ENCODE results near the gene SGK1. TPM values are rescaled to one million over a fixed set of nuclear protein-coding genes. Genes with fewer than 3 reads are reported as not detected.

The SGK1 gene
- 100 to 1,000 TPM; 154 to 236 TPM for total RNA-seq
- 100 to 1,000 TPM in 2 of 6 donors, 10 to 100 TPM in 4; 26.6 to 107 (median 58.2) TPM for polyA plus RNA-seq (ENCODE audit: insufficient read length in 6 of 6)
- long read RNA-seq, donor 1, full-length matches to known transcripts = 9 of 9 reads
- long read RNA-seq, donor 1, partial matches to known transcripts = 0 of 9 reads
- long read RNA-seq, donor 1, other reads (novel, unspliced or antisense) = 0 of 9 reads
- long read RNA-seq, donor 2, full-length matches to known transcripts = 7 of 7 reads
- long read RNA-seq, donor 2, partial matches to known transcripts = 0 of 7 reads
- long read RNA-seq, donor 2, other reads (novel, unspliced or antisense) = 0 of 7 reads
- long read RNA-seq, donor 3, partial matches to known transcripts = 0 of 4 reads
- long read RNA-seq, donor 3, other reads (novel, unspliced or antisense) = 0 of 4 reads
- long read RNA-seq, donor 4, transcript SGK1-201 (12 exons, 2,401 nt) = major isoform, 17 of 28 reads
- long read RNA-seq, donor 4, partial matches to known transcripts = 2 of 28 reads
- long read RNA-seq, donor 4, other reads (novel, unspliced or antisense) = 2 of 28 reads
- long read RNA-seq, donor 5, transcript SGK1-205 (12 exons, 2,686 nt) = major isoform, 6 of 11 reads
- long read RNA-seq, donor 5, partial matches to known transcripts = 0 of 11 reads
- long read RNA-seq, donor 5, other reads (novel, unspliced or antisense) = 0 of 11 reads
- long read RNA-seq, donor 6, transcript SGK1-201 (12 exons, 2,401 nt) = major isoform, 6 of 10 reads
- long read RNA-seq, donor 6, partial matches to known transcripts = 0 of 10 reads
- long read RNA-seq, donor 6, other reads (novel, unspliced or antisense) = 0 of 10 reads
- long read RNA-seq, donor 7 = 0 reads
- long read RNA-seq, donor 8, partial matches to known transcripts = 0 of 5 reads
- long read RNA-seq, donor 8, other reads (novel, unspliced or antisense) = 0 of 5 reads
- long read RNA-seq, donor 9 = 0 reads
- long read RNA-seq, donor 10, transcript SGK1-201 (12 exons, 2,401 nt) = major isoform, 7 of 20 reads
- long read RNA-seq, donor 10, transcript SGK1-205 (12 exons, 2,686 nt) = major isoform, 7 of 20 reads
- long read RNA-seq, donor 10, partial matches to known transcripts = 3 of 20 reads
- long read RNA-seq, donor 10, other reads (novel, unspliced or antisense) = 2 of 20 reads
- long read RNA-seq, donor 11, transcript SGK1-201 (12 exons, 2,401 nt) = major isoform, 7 of 15 reads
- long read RNA-seq, donor 11, partial matches to known transcripts = 0 of 15 reads
- long read RNA-seq, donor 11, other reads (novel, unspliced or antisense) = 0 of 15 reads
- long read RNA-seq, donor 12, full-length matches to known transcripts = 12 of 12 reads
- long read RNA-seq, donor 12, partial matches to known transcripts = 0 of 12 reads
- long read RNA-seq, donor 12, other reads (novel, unspliced or antisense) = 0 of 12 reads

DNA sequence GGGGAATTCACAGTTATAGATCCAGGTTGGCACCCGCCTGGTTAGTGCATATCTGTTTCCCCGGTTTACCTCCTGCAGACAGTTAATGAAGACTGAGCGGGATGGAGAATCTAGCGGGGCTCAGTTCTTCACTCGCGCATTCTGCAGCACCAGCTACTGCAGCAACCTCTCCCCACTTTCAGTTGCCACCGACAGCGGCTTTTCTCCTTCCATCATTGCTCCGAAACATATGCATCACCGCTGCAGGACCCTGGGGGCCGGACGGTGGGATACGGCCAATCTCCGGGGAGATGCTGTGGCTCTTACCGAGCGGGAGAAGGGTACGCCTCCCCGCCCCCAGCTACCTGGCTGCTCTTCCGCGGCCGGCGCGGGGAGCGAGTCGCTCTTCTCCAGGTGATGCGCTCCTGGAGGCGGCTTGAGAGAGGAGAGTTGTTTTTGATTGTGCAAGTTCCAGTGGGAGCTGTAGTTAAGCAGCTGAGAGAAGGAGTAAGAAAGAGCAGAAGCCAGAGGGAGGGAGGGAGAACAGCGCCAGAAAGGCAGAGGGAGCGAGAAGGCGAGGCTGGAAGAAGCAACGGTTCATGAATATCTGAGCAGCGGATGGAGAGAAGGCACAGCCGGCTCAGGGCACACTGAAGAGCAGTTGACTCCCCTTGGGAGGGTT, at the start of gene SGK1:
Gene SGK1, minus strand, starts transcription at position 642 of the 661 bp plus-strand sequence. CDS start 652 bp downstream, outside the sequence.
- Histone ChIP-seq H3K27ac (no peak within 1 kb of the TSS), H3K27me3 (peaks cover 17 to 40% of the 10 kb centered on the region in 2 donors), H3K9me3 (peaks cover 0 to 10% of the 10 kb centered on the region in 2 donors), H3K4me3 (peak within 1 kb of the TSS; percentile 32 to 38), H3K4me1 (peaks cover 0 to 10% of the 10 kb centered on the region in 2 donors), H3K36me3 (no peaks in the 10 kb centered on the region)
- intact Hi-C loops (cut with DNase I) = no loop called here
- peak in 2 of 4 donors; percentile 16 to 39 for DNase-seq
- ATAC-seq = peak; percentile 71
- TF ChIP-seq, protein P1, sequence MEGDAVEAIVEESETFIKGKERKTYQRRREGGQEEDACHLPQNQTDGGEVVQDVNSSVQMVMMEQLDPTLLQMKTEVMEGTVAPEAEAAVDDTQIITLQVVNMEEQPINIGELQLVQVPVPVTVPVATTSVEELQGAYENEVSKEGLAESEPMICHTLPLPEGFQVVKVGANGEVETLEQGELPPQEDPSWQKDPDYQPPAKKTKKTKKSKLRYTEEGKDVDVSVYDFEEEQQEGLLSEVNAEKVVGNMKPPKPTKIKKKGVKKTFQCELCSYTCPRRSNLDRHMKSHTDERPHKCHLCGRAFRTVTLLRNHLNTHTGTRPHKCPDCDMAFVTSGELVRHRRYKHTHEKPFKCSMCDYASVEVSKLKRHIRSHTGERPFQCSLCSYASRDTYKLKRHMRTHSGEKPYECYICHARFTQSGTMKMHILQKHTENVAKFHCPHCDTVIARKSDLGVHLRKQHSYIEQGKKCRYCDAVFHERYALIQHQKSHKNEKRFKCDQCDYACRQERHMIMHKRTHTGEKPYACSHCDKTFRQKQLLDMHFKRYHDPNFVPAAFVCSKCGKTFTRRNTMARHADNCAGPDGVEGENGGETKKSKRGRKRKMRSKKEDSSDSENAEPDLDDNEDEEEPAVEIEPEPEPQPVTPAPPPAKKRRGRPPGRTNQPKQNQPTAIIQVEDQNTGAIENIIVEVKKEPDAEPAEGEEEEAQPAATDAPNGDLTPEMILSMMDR (IDR thresholded peaks at IDR 0.05) = no peak

DNA sequence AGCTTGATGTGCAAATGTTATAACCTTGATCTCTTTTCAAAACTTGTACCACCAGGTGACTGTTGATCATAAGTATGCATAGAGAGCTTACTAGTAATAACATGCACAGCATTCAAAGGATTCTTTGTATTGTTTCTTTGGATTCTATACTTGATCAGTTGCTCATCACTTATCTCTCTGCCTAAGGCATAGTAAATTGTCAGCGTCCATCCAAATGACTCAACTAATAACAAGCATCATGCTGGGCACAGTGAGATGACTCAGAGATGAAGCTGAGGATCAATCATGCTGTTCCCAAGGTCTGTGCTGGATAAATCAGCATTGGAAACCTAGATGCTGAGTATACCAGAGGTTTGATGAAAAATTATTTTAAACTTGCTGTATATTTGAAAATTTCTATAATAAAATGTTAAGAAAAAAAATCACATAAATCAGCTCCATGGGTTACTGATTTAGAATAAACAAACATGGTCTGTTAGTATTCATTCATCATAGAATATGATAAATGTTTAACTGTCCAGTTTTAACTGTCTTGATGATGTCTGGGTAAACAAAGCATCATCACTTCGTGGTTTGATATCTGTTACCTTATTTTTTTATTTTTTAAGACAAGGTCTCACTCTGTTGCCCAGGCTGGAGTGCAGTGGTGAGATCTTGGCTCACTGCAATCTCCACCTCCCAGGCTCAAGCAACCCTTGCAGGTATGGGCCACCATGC, 45.6 kb upstream of the SGK1 start:
- TF ChIP-seq, protein P1 (IDR thresholded peaks at IDR 0.05) = no peak
- Histone ChIP-seq H3K9me3 (no peaks in the 10 kb centered on the region), H3K27ac (no peak overlapping the region), H3K4me3 (no peak overlapping the region), H3K4me1 (peaks cover 0 to 4% of the 10 kb centered on the region in 2 donors), H3K36me3 (no peaks in the 10 kb centered on the region), H3K27me3 (no peaks in the 10 kb centered on the region)
- ATAC-seq = no peak
- no peak for DNase-seq
- intact Hi-C loops (cut with DNase I) = no loop called here

DNA sequence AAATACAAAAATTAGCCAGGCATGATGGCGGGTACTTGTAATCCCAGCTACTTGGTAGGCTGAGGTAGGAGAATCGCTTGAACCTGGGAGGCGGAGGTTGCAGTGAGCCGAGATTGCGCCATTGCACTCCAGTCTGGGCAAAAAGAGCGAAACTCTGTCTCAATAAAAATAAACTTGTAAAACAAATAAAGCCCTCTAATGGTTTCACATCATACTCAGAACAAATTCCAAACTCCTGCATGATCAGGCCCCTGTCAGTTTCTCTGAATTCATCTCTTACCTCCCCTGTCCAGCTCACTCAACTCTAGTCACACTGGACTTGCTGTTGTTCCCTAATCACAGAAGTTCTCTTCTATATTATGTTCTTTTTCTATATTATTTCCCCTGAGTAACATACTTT, 43.1 kb upstream of the SGK1 start:
- TF ChIP-seq, protein P1 (IDR thresholded peaks at IDR 0.05) = no peak
- intact Hi-C loops (cut with DNase I) = no loop called here
- ATAC-seq = no peak
- peaks cover 0 to 7% of the 10 kb centered on the region in 2 donors for H3K4me1 ChIP-seq
- no peak overlapping the region for H3K27ac ChIP-seq
- H3K9me3 ChIP-seq = peaks cover 0 to 1% of the 10 kb centered on the region in 2 donors
- H3K27me3 ChIP-seq = no peaks in the 10 kb centered on the region
- no peaks in the 10 kb centered on the region for H3K36me3 ChIP-seq
- no peak overlapping the region for H3K4me3 ChIP-seq
- DNase-seq = no peak

DNA sequence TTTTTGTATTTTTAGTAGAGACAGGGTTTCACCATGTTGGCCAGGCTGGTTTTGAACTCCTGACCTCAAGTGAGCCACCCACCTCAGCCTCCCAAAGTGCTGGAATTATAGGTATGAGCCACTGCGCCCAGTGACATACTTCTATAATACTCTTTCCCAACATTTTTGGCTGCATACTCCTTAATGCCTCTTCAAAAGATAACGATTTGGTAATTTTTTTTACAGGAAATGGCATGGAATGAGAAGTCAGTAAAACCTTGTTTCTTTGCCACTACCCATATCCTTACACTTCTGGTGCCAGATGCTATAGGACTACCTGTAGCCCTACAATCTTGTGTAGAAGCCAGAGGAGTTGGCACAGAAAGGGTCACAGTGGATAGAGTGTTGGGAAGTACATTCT, 41.4 kb upstream of the SGK1 start:
- intact Hi-C loops (cut with DNase I) = no loop called here
- ATAC-seq = no peak
- Histone ChIP-seq H3K4me3 (no peak overlapping the region), H3K27ac (no peak overlapping the region), H3K9me3 (peaks cover 0 to 4% of the 10 kb centered on the region in 2 donors), H3K27me3 (no peaks in the 10 kb centered on the region), H3K4me1 (peaks cover 0 to 7% of the 10 kb centered on the region in 2 donors), H3K36me3 (no peaks in the 10 kb centered on the region)
- TF ChIP-seq, protein P1 (IDR thresholded peaks at IDR 0.05) = no peak
- DNase-seq = no peak

Measured in left lung (tissue), 14 donors.